ENCODE measurements around the gene PHLDB3.
"Not testable (repeated sequence)": the region's sequence is repeated elsewhere in the genome, so short reads cannot be mapped to it uniquely, and the experiment has no call there.

PHLDB3 gene

DNA sequence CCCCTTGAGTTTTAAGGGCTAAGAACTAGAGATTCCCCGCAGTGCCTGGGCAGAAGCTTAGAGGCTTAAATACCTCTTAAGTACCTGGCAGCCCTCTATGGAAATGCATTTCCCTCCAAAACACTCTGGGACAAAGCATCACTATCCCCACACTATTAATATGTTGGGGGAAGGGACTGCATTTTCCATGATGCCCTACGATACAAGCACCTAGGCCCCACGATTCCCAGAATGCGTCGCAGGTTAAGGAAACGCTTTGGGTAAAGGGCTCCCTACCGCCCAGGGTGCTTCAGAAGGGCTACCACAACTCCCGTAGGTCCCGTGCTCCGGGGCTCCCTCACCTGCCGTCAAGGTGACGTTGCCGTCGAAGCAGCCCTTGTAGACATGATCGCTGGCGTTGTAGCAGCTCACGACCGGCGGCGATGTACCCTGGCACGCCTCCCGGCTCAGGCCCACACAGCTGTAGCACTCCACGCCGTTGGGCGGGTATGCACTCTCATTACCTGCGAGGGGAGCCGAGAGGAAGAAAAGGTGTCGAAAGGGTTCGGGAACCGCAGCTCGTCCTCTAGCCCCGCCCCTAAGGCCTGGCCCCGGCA, 41.7 kb downstream of the PHLDB3 start:
- no peak for TF ChIP-seq ZNF274 (IDR thresholded peaks at IDR 0.05; ENCODE audit: low read depth, low read length)
- peak overlapping the region; percentile 10; the same call in 1 of the 2 replicates for H3K4me3 ChIP-seq (ENCODE audit: low read length)

- no peak for TF ChIP-seq ZNF274 (IDR thresholded peaks at IDR 0.05; ENCODE audit: low read depth, low read length)
- H3K4me3 ChIP-seq (ENCODE audit: low read length): no peak overlapping the region
Measured at GRCh38 chr19:43462383-43462782, 42.2 kb downstream of the PHLDB3 start.

- TF ChIP-seq ZNF274 (IDR thresholded peaks at IDR 0.05; ENCODE audit: low read depth, low read length): no peak
- no peak overlapping the region for H3K4me3 ChIP-seq (ENCODE audit: low read length)
Measured at GRCh38 chr19:43461303-43461702, 43.2 kb downstream of the PHLDB3 start.

- no peak overlapping the region for H3K4me3 ChIP-seq (ENCODE audit: low read length)
- no peak for TF ChIP-seq ZNF274 (IDR thresholded peaks at IDR 0.05; ENCODE audit: low read depth, low read length)
Measured at GRCh38 chr19:43460362-43461016, 44.1 kb downstream of the PHLDB3 start.

DNA sequence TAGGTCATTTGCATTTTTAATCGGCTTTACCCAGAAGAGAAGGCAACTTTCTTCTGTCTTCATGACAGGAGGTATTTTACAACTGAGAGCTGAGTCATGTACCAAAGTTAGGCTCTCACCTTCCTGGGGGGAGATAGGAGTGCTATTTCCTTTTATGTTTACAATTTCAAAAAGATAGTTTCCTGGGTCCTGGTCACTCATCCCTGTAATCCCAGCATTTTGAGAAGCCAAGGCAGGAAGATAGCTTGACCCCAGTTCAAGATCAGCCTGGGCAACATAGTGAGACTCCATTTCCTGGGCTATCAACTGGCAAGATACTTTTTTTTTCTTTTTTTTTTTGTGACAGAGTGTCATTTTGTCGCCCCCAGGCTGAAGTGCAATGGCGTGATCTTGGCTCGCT, 46.7 kb downstream of the PHLDB3 start:
- no peak for TF ChIP-seq ZNF274 (IDR thresholded peaks at IDR 0.05; ENCODE audit: low read depth, low read length)
- H3K4me3 ChIP-seq (ENCODE audit: low read length): no peak overlapping the region

- H3K4me3 ChIP-seq (ENCODE audit: low read length): no peak overlapping the region
- no peak for TF ChIP-seq ZNF274 (IDR thresholded peaks at IDR 0.05; ENCODE audit: low read depth, low read length)
Measured at GRCh38 chr19:43455321-43456113, 49.0 kb downstream of the PHLDB3 start.

- no peak overlapping the region for H3K4me3 ChIP-seq (ENCODE audit: low read length)
- no peak for TF ChIP-seq ZNF274 (IDR thresholded peaks at IDR 0.05; ENCODE audit: low read depth, low read length)
Measured at GRCh38 chr19:43454031-43454430, 50.5 kb downstream of the PHLDB3 start.

GRCh38 chr19:43452582-43452981, 52.0 kb downstream of the PHLDB3 start:
- no peak overlapping the region for H3K4me3 ChIP-seq (ENCODE audit: low read length)
- no peak for TF ChIP-seq ZNF274 (IDR thresholded peaks at IDR 0.05; ENCODE audit: low read depth, low read length)

- no peak overlapping the region for H3K4me3 ChIP-seq (ENCODE audit: low read length)
- TF ChIP-seq ZNF274 (IDR thresholded peaks at IDR 0.05; ENCODE audit: low read depth, low read length): no peak
Measured at GRCh38 chr19:43450545-43450997, 54.0 kb downstream of the PHLDB3 start.

- no peak for TF ChIP-seq ZNF274 (IDR thresholded peaks at IDR 0.05; ENCODE audit: low read depth, low read length)
- no peak overlapping the region for H3K4me3 ChIP-seq (ENCODE audit: low read length)
Measured at GRCh38 chr19:43447655-43448054, 56.9 kb downstream of the PHLDB3 start.

- H3K4me3 ChIP-seq (ENCODE audit: low read length): no peak overlapping the region
- no peak for TF ChIP-seq ZNF274 (IDR thresholded peaks at IDR 0.05; ENCODE audit: low read depth, low read length)
Measured at GRCh38 chr19:43446746-43447489, 57.6 kb downstream of the PHLDB3 start.

DNA sequence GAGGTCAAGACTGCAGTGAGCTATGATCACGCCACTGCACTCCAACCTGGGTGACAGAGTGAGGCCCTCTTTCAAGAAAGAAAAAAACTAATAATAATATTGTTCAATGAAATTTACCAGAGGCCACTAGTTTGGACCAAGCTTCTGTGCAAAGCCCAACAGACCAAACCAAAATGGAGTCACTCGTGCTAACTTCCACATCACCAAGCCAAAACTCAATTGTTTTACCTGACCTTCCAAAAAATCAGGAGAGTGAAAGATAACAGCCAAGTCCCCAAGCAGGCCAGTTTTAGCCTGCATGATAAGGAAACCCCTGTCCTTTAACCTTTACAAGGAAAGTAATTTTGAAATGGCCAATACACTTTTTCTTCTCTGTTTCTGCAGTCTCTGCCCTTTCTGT, 59.1 kb downstream of the PHLDB3 start:
- no peak for TF ChIP-seq ZNF274 (IDR thresholded peaks at IDR 0.05; ENCODE audit: low read depth, low read length)
- no peak overlapping the region for H3K4me3 ChIP-seq (ENCODE audit: low read length)

DNA sequence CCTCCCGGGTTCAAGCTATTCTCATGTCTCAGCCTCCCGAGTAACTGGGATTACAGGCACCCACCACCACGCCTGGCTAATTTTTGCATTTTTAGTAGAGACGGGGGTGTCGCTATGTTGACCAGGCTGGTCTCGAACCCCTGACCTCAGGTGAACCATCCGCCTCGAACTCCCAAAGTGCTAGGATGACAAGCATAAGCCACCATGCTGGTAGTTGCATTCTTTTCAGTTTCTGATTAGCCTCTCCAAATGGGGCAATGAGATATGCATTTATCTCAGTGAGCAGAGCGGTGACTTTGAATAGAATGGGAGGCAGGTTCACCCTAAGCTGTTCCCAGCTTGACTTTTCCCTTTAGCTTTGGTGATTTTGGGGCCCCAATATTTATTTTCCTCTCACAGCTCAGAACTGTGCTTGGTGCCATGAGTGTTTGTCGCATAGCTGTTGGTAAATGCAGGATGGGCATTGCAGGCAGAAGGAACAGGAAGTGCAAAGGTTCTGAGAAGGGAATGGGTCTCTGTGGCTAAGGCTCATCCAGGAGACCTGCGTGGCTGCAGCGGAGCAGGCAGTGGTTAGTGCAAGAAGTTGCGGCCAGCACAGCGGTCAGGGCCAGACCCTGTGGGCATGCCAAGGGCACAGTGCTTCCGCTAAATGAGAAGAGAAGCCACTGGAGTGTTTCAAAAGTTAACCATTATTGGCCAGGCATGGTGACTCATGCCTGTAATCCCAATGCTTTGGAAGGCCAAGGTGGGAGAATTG, 59.8 kb downstream of the PHLDB3 start:
- TF ChIP-seq ZNF274 (IDR thresholded peaks at IDR 0.05; ENCODE audit: low read depth, low read length): no peak
- H3K4me3 ChIP-seq (ENCODE audit: low read length): no peak overlapping the region

DNA sequence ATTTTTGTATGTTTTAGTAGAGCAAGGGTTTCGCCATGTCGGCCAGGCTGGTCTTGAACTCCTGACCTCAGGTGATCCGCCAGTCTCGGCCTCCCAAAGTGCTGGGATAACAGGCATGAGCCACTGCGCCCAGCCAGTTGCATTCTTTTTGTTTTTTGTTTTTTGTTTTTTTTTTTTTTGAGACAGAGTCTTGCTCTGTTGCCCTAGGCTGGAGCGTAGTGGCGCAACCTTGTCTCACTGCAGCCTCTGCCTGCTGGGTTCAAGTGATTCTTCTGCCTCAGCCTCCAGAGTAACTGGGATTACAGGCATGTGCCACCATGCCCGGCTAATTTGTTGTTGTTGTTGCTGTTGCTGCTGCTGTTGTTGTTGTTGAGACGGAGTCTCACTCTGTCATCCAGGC, 60.5 kb downstream of the PHLDB3 start:
- not testable (repeated sequence) for H3K4me3 ChIP-seq (ENCODE audit: low read length)
